Astrocyte of the cerebellum (primary cell): ENCODE results near the gene CACNG4.

Source experiments
- DNase-seq: peaks from one replicate; pipeline ENCODE4 v3.0.0-alpha.2; 2011; ENCODE audit warnings: low read depth
- H3K4me3 ChIP-seq: 2 replicates; pipeline ENCODE4 v1.5.1; 2011; ENCODE audit warnings: mild to moderate bottlenecking, low read depth, low read length, moderate library complexity
- CTCF ChIP-seq: IDR thresholded peaks from 2 replicates; pipeline ENCODE4 v1.5.1; 2012; ENCODE audit warnings: low read length, low read depth, moderate library complexity, mild to moderate bottlenecking; ENCODE audit errors: missing control alignments
- in situ Hi-C: cut with HindIII; loops from 2 replicates; pipeline ENCODE4 v1.10.0; 2017; ENCODE audit warnings: low sequenced_read_pairs

CACNG4 gene

GRCh38 chr17:66920950-66921349 lies 43.6 kb upstream of the CACNG4 start:
- in situ Hi-C loops: loop anchor here (5.0 to 25.0 kb wide), 2 partner anchors 49 to 209 kb away; no protein-coding TSS in a partner anchor
- no peak for DNase-seq
- no peak for TF ChIP-seq CTCF
- H3K4me3 ChIP-seq: no peak overlapping the region

- no peak for TF ChIP-seq CTCF
- H3K4me3 ChIP-seq: no peak overlapping the region
- in situ Hi-C loops: loop anchor here (5.0 to 25.0 kb wide), 2 partner anchors 52 to 212 kb away; no protein-coding TSS in a partner anchor
- DNase-seq: no peak
Measured at GRCh38 chr17:66923886-66924285, 40.6 kb upstream of the CACNG4 start.

GRCh38 chr17:66925811-66926500 lies 38.6 kb upstream of the CACNG4 start:
- H3K4me3 ChIP-seq: no peak overlapping the region
- in situ Hi-C loops: no loop called here
- DNase-seq: no peak
- no peak for TF ChIP-seq CTCF

- no peak overlapping the region for H3K4me3 ChIP-seq
- DNase-seq: no peak
- no peak for TF ChIP-seq CTCF
- in situ Hi-C loops: no loop called here
Measured at GRCh38 chr17:66928949-66929348, 35.6 kb upstream of the CACNG4 start.

- no peak for TF ChIP-seq CTCF
- H3K4me3 ChIP-seq: no peak overlapping the region
- in situ Hi-C loops: no loop called here
- no peak for DNase-seq
Measured at GRCh38 chr17:66929591-66929990, 34.9 kb upstream of the CACNG4 start.

GRCh38 chr17:66930933-66931332 lies 33.6 kb upstream of the CACNG4 start:
- TF ChIP-seq CTCF: no peak
- H3K4me3 ChIP-seq: no peak overlapping the region
- in situ Hi-C loops: no loop called here
- DNase-seq: no peak
